DMS114 treated with DMSO at 0.1 percent for 48 hours (cell line): ENCODE measurements around the gene TRIM8.
"Not testable (repeated sequence)": the region's sequence is repeated elsewhere in the genome, so short reads cannot be mapped to it uniquely, and the experiment has no call there.

Experiments
- DNase-seq: peaks from one replicate; lab custom pipeline; 2025; ENCODE audit not compliant: unreplicated experiment; lab: John Stamatoyannopoulos, UW

TRIM8 gene

DNA sequence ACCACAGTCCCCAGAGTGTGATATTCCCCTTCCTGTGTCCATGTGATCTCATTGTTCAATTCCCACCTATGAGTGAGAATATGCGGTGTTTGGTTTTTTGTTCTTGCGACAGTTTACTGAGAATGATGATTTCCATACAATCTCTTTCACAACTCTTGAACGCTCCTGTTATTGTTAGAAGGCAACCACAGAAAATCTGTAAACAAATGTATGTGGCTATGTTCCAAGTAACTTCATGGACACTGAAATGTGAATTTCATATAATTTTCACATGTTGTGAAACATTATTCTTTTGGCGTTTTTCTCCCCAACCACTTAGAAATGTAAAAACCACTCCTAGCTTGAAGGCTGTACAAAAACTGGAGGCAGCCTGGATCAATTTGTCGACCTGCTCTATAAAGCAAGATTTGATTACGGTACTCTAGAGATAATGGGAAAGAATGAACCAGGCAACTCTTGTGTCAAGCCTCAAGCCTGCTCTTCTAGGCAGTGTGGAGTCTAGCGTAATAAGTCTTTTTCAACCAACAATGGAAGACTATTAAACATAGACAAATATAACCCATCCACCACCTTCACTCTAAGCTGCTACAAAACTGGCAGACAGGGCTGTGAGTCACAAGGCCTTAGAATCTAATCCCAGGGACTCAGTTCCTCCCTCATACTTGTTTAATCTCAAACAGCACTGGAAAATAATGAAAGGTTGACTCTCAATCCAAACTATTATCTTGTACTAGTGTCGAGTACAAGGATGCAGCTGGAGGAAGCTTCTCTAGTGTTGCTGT is 47.2 kb downstream of the TRIM8 start:
- no peak for DNase-seq

DNA sequence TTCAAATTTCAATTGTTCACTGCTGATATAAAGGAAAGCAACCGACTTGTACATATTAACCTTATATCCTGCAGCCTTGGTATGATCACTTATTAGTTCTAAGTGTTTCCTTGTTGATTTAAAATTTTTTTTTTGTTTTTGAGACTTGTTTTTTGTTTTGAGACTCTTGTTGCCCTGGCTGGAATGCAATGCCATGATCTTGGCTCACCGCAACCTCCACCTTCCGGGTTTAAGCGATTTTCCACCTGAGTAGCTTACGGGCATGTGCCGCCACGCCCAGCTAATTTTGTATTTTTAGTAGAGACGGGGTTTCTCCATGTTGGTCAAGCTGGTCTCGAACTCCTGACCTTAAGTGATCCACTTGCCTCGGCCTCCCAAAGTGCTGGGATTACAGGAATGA is 51.1 kb downstream of the TRIM8 start:
- DNase-seq: not testable (repeated sequence)

DNA sequence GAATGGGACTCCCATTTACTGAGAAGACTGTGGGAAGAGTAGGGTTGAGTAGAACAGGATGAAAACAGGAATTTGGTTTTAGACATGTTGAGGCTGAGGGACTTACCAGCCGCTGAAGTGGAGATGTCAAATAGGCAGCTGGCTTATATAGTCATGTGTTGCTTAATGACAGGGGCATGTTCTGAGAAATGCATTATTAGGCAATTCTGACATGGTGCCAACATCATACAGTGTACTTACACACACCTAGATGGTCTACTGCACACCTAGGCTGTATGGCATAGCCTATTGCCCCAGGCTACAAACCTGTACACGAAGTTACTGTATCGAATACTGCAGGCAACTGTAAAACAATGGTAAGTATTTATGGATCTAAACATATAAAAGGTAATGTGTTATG is 52.5 kb downstream of the TRIM8 start:
- no peak for DNase-seq

DNA sequence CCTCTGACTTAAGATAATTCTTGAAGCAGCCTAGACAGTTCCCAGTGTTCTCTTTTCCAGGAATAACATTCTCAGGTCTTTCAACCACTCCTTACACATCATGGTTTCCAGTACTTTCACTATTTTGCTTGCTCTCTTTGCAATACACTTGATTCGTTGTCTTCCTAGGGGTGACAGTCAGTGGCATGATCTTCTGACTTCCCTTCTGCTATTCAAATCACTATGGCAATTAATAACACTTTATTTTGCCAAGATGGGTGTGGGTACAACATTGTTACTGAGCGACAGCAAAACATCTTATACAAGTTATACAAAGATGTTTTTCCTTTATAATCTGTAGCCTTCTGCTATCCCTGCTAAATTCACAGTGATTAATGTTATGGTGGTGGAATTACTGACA is 54.6 kb downstream of the TRIM8 start:
- DNase-seq: no peak

DNA sequence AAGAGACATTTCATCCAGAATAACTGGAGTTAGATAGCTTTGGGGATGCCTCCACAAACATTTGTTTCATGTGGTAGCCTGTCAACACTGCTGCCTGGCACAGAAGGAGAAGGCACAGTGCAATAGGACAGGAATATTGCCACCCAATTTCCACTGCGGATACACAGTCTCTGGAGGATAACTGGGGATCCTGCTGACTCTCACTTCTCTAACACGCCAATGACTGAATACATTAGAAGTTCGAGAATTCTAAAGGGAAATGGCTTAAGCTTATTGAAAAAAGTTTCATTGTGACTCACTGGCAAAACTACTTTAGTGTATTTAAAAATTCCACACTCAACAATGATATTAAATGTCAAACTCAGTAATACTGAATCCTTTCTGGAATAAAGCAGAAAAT is 57.0 kb downstream of the TRIM8 start:
- DNase-seq: no peak

DNA sequence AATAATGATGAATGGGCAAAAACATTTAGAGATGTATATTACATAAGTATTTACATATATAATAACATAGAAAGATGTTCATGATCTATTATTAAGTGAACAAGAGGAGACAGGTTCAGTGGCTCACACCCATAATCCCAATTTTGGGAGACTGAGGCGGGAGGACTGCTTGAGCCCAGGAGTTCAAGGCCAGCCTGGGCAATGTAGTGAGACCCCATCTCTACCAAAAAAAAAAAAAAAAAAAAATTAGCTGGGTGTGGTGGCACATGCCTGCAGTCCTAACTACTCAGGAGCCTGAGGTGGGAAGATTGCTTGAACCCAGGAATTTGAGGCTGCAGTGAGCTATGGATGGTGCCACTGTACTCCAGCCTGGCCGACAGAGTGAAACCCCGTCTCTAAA is 57.5 kb downstream of the TRIM8 start:
- no peak for DNase-seq

DNA sequence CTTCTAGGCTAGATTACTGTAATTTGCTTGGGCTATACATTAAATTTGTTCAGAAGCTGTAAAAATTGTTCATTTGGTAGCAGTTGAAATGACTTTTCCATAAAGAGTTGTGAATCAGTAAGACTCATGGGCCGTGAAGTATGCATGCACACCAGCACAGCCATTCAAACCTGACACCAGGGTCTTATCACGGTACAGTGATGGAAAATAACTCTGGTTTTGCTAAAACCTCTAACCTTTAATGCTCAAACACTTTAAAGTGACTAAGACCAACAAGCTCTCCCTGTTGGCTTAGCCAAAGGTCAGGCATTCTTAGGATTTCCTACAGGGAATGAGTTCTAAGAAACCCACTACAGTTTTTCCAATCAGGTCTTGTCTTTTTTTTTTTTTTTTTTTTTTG is 58.5 kb downstream of the TRIM8 start:
- DNase-seq: no peak

DNA sequence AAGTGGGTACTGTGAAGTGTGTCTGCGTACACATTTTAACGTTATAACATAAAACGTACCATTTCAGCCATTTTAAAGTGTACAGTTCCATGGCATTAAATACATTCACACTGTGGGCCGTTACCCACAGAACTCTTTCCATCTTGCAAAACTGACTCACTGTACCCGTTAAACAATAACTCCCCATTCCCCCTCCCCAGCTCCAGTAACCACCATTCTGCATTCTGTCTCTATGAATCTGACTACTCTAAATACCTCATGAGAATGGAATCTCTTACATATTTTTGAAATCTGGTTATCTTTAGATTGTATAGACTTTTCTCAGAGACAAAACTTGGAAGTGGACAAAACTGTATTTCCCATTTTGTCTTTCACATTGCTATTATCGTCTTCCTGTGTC is 60.6 kb downstream of the TRIM8 start:
- DNase-seq: no peak

DNA sequence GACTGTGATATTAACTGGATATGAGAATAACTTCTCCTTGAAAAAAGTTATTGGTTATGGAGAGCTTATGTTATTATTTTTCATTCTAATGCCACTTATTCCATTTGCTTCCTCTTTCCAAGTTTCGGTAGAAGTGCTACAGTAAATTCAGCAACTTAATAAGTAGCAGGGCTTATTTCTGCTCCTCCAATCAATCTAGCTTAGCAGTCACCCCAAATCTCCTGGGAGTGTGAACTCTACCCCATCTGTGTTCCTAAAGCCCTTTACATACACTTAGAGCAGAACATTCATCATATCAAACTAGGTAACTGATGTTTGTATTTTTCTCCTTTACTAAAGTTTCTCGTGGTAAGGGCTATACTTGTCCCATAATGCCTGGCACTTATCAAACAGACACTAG is 61.3 kb downstream of the TRIM8 start:
- DNase-seq: no peak
